Esophagus mucosa (tissue), 1 donor: ENCODE data around the gene COL19A1. TPM values are rescaled to one million over a fixed set of nuclear protein-coding genes. Genes with fewer than 3 reads are reported as not detected.
"Not testable (repeated sequence)": the region's sequence is repeated elsewhere in the genome, so short reads cannot be mapped to it uniquely, and the experiment has no call there.

Experiments used
- ATAC-seq: fragments of 200-7000 bp; cut with Tn5 transposase; one replicate; pipeline ENCODE4 v1.9.1; 2020
- total RNA-seq: library from RNA; stranded (reverse); gene quantifications from one replicate; pipeline ENCODE4 v1.2.4, GENCODE V29; 2023
- donor health status: DM: yes; HTN: yes; CAD: no.

COL19A1 gene
- total RNA-seq, result 0.04 TPM

GRCh38 chr6:69866351-69866769 is at the start of gene COL19A1:
Gene COL19A1, plus strand, starts transcription at chr6:69866556. Its CDS starts 13,012 bp downstream, at chr6:69879568.
- ATAC-seq, result peak; percentile 42

GRCh38 chr6:69816569-69816968 is 49.8 kb upstream of the COL19A1 start:
- ATAC-seq, result no peak

GRCh38 chr6:69817358-69817757 is 49.0 kb upstream of the COL19A1 start:
- no peak for ATAC-seq

DNA sequence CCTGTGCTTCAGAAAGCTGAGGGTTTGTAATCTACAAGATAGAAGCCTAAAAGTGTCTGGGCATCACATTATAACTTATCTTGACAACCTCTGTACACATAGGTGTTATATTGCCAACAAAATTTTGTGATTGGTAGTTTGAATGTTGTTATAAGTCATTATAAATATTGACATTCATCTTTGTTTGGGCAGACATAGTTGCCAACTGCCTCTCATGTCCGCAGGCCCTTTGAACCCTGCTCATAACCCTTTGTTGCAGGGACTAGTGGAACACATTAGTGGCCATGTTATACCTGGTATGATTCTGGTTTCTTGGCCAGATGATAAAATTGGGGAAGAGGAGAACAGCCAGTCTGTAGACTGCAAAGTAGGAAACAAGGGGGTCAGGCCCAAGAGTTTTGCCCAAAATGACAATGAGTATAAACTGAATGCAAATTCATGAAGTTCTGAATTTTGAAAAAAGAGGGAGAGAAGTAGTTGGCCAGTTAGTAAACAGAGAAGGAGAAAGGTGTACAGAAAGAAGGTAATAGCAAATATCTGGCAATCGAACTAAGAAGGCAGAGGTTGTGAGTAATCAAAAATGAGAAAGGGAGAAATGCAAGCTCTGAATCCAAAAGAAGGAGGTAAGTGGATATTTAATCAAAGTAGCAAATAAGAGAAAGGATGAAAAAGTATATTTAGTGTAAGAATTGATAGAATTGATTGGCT is 48.0 kb upstream of the COL19A1 start:
- ATAC-seq, result no peak

DNA sequence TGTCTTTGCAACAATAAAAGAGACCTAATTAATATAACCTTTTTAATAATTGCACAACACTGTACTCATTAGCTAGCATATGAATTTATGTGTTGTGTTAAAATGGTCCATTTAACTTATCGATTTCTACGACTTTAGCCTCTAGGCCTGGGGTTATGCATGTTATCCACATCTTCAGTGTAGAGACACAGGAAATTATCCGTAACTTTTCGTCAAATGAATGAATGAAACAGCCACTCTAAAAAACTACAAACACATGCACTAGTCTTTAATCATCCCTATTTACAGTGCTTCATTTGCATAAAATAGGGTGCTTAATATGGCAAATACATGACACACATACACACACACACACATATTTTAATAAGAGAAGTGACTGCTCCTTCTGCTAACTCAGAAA is 47.2 kb upstream of the COL19A1 start:
- ATAC-seq, result no peak

DNA sequence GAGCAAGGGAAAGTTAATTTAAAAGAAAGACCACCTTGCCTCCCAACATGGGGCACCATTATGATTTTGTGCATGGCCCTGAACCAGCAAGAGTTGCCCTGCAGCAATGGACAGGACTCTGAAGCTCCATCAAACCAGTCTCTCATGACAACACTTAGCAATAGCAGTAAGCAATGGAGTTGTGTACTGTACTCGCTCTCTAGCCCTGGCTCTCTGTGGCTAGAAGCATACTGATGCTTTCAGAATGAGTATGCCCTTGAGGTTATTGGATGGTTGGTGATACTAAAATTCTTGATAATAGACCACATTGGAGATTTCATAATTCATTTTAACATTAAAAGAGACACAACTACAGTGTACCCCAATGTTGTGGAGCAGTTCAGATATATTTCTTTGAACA is 46.3 kb upstream of the COL19A1 start:
- ATAC-seq, result no peak

- no peak for ATAC-seq
These were observed 45.9 kb upstream of the COL19A1 start for GRCh38 chr6:69820438-69820837.

DNA sequence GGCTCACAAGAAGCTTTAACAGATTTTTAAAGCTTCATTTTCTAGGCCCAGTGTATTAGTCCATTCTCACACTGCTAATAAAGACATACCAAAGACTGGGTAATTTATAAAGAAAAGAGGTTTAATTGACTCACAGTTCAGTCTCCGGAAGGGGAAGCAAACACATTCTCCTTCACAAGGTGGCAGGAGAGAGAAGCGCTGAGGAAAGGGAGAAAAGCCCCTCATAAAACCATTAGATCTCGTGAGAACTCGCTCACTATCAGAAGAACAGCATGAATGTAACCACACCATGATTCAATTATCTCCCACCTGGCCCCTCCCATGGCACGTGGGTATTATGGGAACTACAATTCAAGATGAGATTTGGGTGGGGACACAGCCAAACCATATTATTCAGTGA is 42.0 kb upstream of the COL19A1 start:
- ATAC-seq, result not testable (repeated sequence)

- ATAC-seq, result no peak
These were observed 40.5 kb upstream of the COL19A1 start for GRCh38 chr6:69825904-69826303.

DNA sequence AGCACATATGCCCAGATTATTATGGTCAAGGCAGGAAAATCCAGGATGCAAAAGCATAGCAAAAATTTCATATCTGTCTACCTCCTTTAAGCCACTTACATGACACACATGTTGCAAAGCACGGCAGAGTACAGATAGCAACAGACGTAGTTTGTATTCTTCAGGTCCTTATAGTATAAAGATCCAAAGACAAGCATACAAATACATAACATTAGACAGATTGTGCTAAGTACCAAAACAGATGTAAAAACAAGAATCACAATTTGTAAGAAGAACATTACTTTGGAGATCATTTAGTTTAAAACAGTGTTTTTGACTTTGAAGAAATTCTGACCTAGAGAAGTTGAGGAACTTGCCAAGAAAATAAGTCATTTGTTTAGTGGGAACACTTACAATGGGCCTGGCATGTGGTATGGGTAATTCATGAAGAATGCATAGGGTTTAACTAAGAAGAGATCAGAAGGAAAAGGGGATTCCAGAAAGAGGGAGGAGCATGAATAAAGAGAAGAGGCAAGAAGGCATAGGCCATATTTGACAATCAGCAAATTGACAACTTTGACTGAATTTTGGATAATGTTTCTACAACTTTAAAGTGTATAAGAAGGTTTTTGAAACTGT is 39.0 kb upstream of the COL19A1 start:
- no peak for ATAC-seq

DNA sequence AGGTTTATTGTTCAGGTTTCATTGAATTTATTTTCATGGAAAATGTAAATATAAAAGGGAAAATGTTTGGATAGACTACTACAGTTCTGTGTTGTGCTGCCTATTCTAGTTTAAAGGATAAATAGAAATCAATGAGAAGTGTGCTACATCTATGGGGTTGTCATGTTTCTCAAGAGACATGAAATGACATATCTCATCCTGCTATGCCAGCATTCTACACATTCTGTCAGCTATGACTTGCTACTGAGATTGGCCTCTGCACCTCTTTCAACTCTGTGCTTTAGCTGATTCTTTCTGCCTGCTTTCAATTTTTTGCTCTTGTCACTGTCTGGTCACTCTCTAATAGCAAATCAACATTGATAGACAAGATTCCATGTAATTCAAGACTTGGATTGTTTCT is 33.8 kb upstream of the COL19A1 start:
- ATAC-seq, result no peak

GRCh38 chr6:69835414-69836179 is 30.8 kb upstream of the COL19A1 start:
- no peak for ATAC-seq

- no peak for ATAC-seq
These were observed 24.5 kb upstream of the COL19A1 start for GRCh38 chr6:69841862-69842261.

DNA sequence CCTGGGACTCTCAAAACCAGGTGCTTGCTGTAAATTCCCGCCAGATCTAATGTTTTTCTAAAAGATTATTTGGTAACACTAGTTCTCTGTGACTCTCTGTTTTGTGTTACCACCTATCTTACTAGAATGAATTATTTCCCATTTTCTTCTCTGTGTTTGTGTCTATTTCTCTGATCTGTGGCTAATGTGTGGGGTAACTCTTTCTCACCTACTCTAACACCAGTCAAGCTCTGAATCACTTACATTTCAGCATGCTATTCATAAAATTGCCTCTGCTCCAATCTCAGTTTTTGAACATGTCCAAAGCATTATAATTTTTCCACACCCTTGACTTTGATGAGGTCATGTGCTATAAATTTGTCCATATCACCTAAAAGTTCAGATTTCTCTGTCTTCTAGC is 23.2 kb upstream of the COL19A1 start:
- no peak for ATAC-seq

- no peak for ATAC-seq
These were observed 20.0 kb upstream of the COL19A1 start for GRCh38 chr6:69846312-69846711.

- ATAC-seq, result no peak
These were observed 19.4 kb upstream of the COL19A1 start for GRCh38 chr6:69846770-69847491.

DNA sequence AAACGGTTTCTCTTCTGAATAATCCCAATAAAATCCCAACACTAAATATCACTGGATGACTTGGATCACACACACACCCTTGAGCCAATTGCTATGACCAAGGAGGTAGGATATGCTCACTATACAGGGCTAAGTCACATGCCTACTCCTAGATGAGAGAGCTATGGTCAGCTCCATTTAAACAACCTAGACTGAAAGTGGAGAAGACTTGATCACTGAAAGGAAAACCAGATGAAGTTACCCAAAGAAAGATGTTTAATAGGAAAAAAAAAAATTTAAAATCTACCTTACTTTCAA is 18.9 kb upstream of the COL19A1 start:
- ATAC-seq, result no peak

GRCh38 chr6:69848552-69848951 is 17.8 kb upstream of the COL19A1 start:
- ATAC-seq, result no peak

DNA sequence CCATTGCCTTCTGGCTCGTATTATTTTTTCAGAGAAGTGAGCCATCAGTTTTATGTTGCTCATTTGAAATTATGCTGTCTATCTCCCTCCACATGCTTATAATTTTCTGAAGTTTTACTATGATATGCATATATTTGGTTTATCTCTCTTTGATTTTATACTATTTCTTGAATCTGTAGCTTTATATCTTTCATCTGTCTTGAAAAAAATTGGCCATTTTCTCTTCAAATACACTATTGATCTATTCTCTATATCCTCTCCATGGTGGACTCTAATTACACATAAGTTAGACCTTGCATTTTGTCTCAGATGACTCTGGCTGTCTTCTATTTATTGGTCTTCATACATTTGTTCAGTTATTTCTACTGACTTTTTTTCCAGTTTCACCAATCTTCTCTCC is 13.7 kb upstream of the COL19A1 start:
- no peak for ATAC-seq

DNA sequence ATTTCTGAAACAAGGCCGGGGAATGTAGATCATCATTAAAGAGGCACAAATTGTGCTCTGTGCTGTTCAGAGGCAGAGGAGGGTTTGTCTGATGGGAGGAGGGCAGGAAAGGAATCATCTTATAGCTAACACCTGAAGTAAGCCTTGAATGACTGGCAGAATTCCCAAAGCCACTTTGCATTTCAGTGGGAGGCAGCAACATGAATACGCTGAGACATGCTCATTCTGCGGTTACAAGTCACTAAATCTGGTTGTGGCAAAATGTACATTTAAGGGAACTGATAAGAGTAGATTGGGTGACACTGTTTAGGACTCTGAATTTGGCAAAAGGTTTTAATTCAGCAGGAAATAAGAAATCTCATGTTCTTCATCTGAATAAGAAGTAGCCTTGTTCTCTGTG is 4.4 kb upstream of the COL19A1 start:
- ATAC-seq, result no peak

GRCh38 chr6:69863766-69864165 is 2.6 kb upstream of the COL19A1 start:
- no peak for ATAC-seq

DNA sequence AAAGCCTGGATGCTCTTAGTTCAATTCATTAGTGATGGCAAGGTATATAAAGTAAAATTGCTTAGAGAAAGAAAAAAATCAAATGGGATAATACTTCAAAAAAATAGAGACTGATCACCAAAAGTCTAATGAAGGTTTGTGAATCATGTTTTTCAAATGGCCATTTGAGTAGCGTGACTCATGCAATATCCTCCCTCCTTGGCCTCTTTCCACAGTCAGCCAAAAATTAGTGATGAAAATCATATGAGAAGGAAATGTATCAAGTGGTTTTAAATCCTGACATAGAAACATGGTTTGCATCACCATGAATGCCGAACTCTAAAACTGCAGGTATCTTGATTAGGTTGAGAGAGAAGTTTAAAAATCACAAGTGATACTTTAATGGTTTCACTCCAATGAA is 1.2 kb upstream of the COL19A1 start:
- ATAC-seq, result no peak
